ENCODE results near the gene FZD4. TPM values are rescaled to one million over a fixed set of nuclear protein-coding genes. Genes with fewer than 3 reads are reported as not detected.

The FZD4 gene
- total and polyA plus RNA-seq, 2 donors (not counting 1 experiment from before 2014, with no cell fraction given) = 0.01 to 0.02 TPM

DNA sequence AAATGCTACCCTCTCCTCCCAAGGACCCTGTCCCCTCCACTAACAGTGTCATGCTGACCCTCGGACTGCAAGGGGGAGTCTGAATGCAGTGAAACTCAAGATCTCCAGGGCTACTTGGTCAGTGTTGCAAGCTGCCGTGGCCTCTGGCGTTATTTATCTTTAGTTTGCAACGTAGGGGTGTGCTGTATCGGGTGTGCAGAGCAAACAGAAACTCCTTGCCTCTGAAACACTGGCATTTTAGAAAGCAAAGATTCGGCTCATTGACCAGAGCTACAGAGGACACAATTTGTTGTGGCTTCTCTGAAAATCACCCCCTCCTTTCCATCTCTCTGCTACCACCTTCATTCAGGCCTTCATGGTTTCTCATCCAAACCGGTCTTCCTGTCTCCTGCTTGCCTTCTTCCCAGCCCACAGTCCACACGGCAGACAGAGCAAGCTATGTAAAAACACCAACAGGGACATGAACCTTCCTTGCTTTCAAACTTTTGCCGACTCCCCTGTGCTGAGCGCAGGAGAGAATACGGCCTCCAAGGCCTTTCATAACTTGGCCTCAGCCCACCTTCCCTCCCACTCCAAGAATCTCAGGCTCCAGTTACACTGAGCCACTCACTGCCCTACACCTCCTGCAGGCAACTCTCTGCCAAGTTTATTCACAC lies 14.9 kb downstream of the FZD4 start:
- 83% methylated on average over 11 of the region's 11 CpGs for WGBS (ENCODE audit: insufficient coverage)
- H3K27ac ChIP-seq (ENCODE audit: low read length in 2 of 2) = no peak overlapping the region
- no peaks in the 10 kb centered on the region for H3K27me3 ChIP-seq (replicated peaks in 1 of 4; ENCODE audit: control extremely low read depth in 1 of 4, control insufficient read depth in 3 of 4, insufficient read depth in 4 of 4, low read length in 3 of 4)
- H4K20me1 ChIP-seq (ENCODE audit: control insufficient read depth, insufficient read depth, low read length, poor library complexity, severe bottlenecking) = no peaks in the 10 kb centered on the region
- H3K36me3 ChIP-seq (replicated peaks in 1 of 2; ENCODE audit: control extremely low read depth in 1 of 2, control insufficient read depth in 1 of 2, extremely low read depth in 1 of 2, insufficient read depth in 2 of 2, low read length in 1 of 2) = no peaks in the 10 kb centered on the region
- no peak overlapping the region for H3K9ac ChIP-seq (ENCODE audit: low read length)
- DNase-seq (no peak), ATAC-seq (ENCODE audit: low read depth) (no peak)
- no peak for TF ChIP-seq EZH2 (IDR thresholded peaks at IDR 0.05; ENCODE audit: borderline replicate concordance, insufficient read depth, low read depth, low read length, poor library complexity, severe bottlenecking)
- TF ChIP-seq, protein P1, sequence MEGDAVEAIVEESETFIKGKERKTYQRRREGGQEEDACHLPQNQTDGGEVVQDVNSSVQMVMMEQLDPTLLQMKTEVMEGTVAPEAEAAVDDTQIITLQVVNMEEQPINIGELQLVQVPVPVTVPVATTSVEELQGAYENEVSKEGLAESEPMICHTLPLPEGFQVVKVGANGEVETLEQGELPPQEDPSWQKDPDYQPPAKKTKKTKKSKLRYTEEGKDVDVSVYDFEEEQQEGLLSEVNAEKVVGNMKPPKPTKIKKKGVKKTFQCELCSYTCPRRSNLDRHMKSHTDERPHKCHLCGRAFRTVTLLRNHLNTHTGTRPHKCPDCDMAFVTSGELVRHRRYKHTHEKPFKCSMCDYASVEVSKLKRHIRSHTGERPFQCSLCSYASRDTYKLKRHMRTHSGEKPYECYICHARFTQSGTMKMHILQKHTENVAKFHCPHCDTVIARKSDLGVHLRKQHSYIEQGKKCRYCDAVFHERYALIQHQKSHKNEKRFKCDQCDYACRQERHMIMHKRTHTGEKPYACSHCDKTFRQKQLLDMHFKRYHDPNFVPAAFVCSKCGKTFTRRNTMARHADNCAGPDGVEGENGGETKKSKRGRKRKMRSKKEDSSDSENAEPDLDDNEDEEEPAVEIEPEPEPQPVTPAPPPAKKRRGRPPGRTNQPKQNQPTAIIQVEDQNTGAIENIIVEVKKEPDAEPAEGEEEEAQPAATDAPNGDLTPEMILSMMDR (IDR thresholded peaks at IDR 0.05) = no peak
- H3K4me2 ChIP-seq (replicated peaks; ENCODE audit: low read depth, low read length, poor library complexity, severe bottlenecking) = no peak overlapping the region
- Mint-ChIP-seq H3K9me3 (ENCODE audit: insufficient read depth) (no peaks in the 10 kb centered on the region), H3K4me3 (no peak overlapping the region), H3K27me3 (peaks cover 10% of the 10 kb centered on the region), H3K4me1 (no peaks in the 10 kb centered on the region), H3K27ac (no peak overlapping the region)
- ChIA-PET CTCF (interaction anchor here (1.2 to 7.7 kb wide), 10 partner anchors 9 to 483 kb away, joined by 3 to 123 read pairs (median 12); partner anchors contain the start of gene FZD4), POLR2A (no interaction called here)
- H3K79me2 ChIP-seq (ENCODE audit: control insufficient read depth, insufficient read depth, low read length) = no peaks in the 10 kb centered on the region
- H3K4me1 ChIP-seq (ENCODE audit: control insufficient read depth in 2 of 2, insufficient read depth in 2 of 2, low read length in 2 of 2) = no peaks in the 10 kb centered on the region
- intact Hi-C loops (cut with micrococcal nuclease) = no loop called here
- H3K4me3 ChIP-seq (ENCODE audit: control extremely low read depth in 1 of 5, extremely low read depth in 1 of 5, insufficient read depth in 1 of 5, low read depth in 2 of 5, low read length in 4 of 5) = no peak overlapping the region
- H3K9me3 ChIP-seq (ENCODE audit: control extremely low read depth in 1 of 3, control insufficient read depth in 2 of 3, insufficient read depth in 1 of 3, low read length in 2 of 3) = no peaks in the 10 kb centered on the region
- H2AFZ ChIP-seq (ENCODE audit: insufficient read depth, low read depth, low read length, poor library complexity, severe bottlenecking) = no peak overlapping the region

All from B cell (primary cell).